ENCODE data around the gene F5. TPM values are rescaled to one million over a fixed set of nuclear protein-coding genes. Genes with fewer than 3 reads are reported as not detected.

F5 gene
- total RNA-seq, 1 experiment from 2014 or later: 0.09 TPM

GRCh38 chr1:169479363-169480066 lies 106.8 kb downstream of the F5 start:
- BruUV-seq (replicated peaks): no TSS peak
- no peak for TF ChIP-seq CTCF (IDR thresholded peaks at IDR 0.05; ENCODE audit: unreplicated experiment)
- H3K27ac Mint-ChIP-seq (ENCODE audit: low read depth, unreplicated experiment): peak overlapping the region; percentile 54
- ChIA-PET POLR2A (interaction anchor here (0.7 to 1.4 kb wide), 5 partner anchors 10 to 112 kb away, joined by 3 to 6 read pairs (median 4); partner anchors contain the start of genes BLZF1 and NME7), CTCF (interaction anchor here (0.8 to 2.3 kb wide), 7 partner anchors 10 to 98 kb away, joined by 3 to 14 read pairs (median 6); no protein-coding TSS in a partner anchor)
- H3K36me3 Mint-ChIP-seq (ENCODE audit: insufficient read depth, unreplicated experiment): peaks cover 17% of the 10 kb centered on the region
- H3K4me3 Mint-ChIP-seq (ENCODE audit: unreplicated experiment): no peak overlapping the region
- DNase-seq (ENCODE audit: unreplicated experiment): no peak
- intact Hi-C loops (cut with micrococcal nuclease): loop anchor here (10.0 kb wide), 1 partner anchor 365 kb away; no protein-coding TSS in a partner anchor
- no peaks in the 10 kb centered on the region for H3K9me3 Mint-ChIP-seq (ENCODE audit: unreplicated experiment)
- H3K4me1 Mint-ChIP-seq (ENCODE audit: insufficient read depth, unreplicated experiment): peaks cover 40% of the 10 kb centered on the region
- H3K27me3 Mint-ChIP-seq (ENCODE audit: insufficient read depth, unreplicated experiment): no peaks in the 10 kb centered on the region

GRCh38 chr1:169478094-169478672 lies 108.1 kb downstream of the F5 start:
- no TSS peak for BruUV-seq (replicated peaks)
- H3K36me3 Mint-ChIP-seq (ENCODE audit: insufficient read depth, unreplicated experiment): peaks cover 17% of the 10 kb centered on the region
- POLR2A ChIA-PET: interaction anchor here (1.0 to 1.1 kb wide), 2 partner anchors 9 to 90 kb away, joined by 3 to 4 read pairs; no protein-coding TSS in a partner anchor

DNA sequence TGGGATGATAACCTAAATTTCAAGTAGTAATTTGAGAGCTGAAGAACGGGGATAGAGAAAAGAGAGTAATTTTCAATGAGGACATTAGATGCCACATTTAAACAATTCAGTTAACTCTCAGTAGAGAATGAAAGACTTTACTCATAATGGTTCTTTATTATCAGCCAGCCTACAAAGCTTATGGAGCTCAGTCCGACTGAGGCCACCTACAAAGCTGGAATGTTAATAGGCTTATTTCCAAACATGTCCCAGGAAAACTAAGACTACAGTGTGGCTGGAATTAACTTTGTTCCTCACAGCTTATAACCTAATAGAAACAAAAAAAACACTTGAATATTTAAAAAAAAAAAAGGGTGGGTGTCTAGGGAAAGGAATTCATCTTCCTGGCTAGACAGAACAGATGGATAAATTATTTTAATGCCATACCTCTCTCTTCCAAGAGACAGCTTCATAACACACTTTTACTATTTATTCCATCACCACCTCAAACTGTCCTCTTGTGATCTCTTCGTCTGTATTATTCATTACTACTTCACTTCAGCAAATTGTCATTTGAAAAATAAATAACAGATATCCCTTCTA lies 110.4 kb downstream of the F5 start:
- H3K4me3 Mint-ChIP-seq (ENCODE audit: unreplicated experiment): no peak overlapping the region
- intact Hi-C loops (cut with micrococcal nuclease): no loop called here
- no peak overlapping the region for H3K27ac Mint-ChIP-seq (ENCODE audit: low read depth, unreplicated experiment)
- no peaks in the 10 kb centered on the region for H3K27me3 Mint-ChIP-seq (ENCODE audit: insufficient read depth, unreplicated experiment)
- no peaks in the 10 kb centered on the region for H3K9me3 Mint-ChIP-seq (ENCODE audit: unreplicated experiment)
- DNase-seq (ENCODE audit: unreplicated experiment): no peak
- peaks cover 17% of the 10 kb centered on the region for H3K36me3 Mint-ChIP-seq (ENCODE audit: insufficient read depth, unreplicated experiment)
- ChIA-PET CTCF (interaction anchor here (0.5 to 3.5 kb wide), 7 partner anchors 69 to 1254 kb away, joined by 3 to 19 read pairs (median 3); no protein-coding TSS in a partner anchor), POLR2A (interaction anchor here (0.9 to 2.9 kb wide), 5 partner anchors 8 to 35 kb away, joined by 3 to 13 read pairs (median 4); no protein-coding TSS in a partner anchor)
- BruUV-seq (replicated peaks): no TSS peak
- peaks cover 22% of the 10 kb centered on the region for H3K4me1 Mint-ChIP-seq (ENCODE audit: insufficient read depth, unreplicated experiment)
- no peak for TF ChIP-seq CTCF (IDR thresholded peaks at IDR 0.05; ENCODE audit: unreplicated experiment)

More at GRCh38 chr1:169478094-169478672, 108.1 kb downstream of the F5 start:
- CTCF ChIA-PET: interaction anchor here (0.6 to 3.5 kb wide), 10 partner anchors 9 to 1252 kb away, joined by 3 to 19 read pairs (median 4); no protein-coding TSS in a partner anchor
- no peaks in the 10 kb centered on the region for H3K27me3 Mint-ChIP-seq (ENCODE audit: insufficient read depth, unreplicated experiment)
- TF ChIP-seq CTCF (IDR thresholded peaks at IDR 0.05; ENCODE audit: unreplicated experiment): no peak
- peak overlapping the region; percentile 54 for H3K27ac Mint-ChIP-seq (ENCODE audit: low read depth, unreplicated experiment)
- H3K4me1 Mint-ChIP-seq (ENCODE audit: insufficient read depth, unreplicated experiment): peaks cover 28% of the 10 kb centered on the region
- no peak for DNase-seq (ENCODE audit: unreplicated experiment)
- intact Hi-C loops (cut with micrococcal nuclease): no loop called here
- no peak overlapping the region for H3K4me3 Mint-ChIP-seq (ENCODE audit: unreplicated experiment)
- no peaks in the 10 kb centered on the region for H3K9me3 Mint-ChIP-seq (ENCODE audit: unreplicated experiment)
